HEK293 (cell line): ENCODE measurements around the gene VASN.

ENCODE experiments used
- AEBP2 ChIP-seq: fragments of 450-650 bp; formaldehyde crosslinking; IDR thresholded peaks from 2 replicates; pipeline ENCODE4 v1.5.1; 2016; ENCODE audit warnings: missing biosample characterization, missing genetic modification characterization, borderline replicate concordance
- GFI1B ChIP-seq: fragments of 450-650 bp; formaldehyde crosslinking; IDR thresholded peaks from 2 replicates; pipeline ENCODE4 v1.5.1; 2016; ENCODE audit warnings: missing biosample characterization, missing genetic modification characterization
- GLIS1 ChIP-seq: fragments of 450-650 bp; formaldehyde crosslinking; IDR thresholded peaks from 2 replicates; pipeline ENCODE4 v1.5.1; 2016; ENCODE audit warnings: missing biosample characterization, missing genetic modification characterization
- IKZF3 ChIP-seq: fragments of 450-650 bp; IDR thresholded peaks from 2 replicates; pipeline ENCODE4 v1.5.0; 2018; ENCODE audit warnings: missing biosample characterization, mild to moderate bottlenecking, missing genetic modification characterization, moderate library complexity
- SCRT2 ChIP-seq: fragments of 450-650 bp; formaldehyde crosslinking; IDR thresholded peaks from 2 replicates; pipeline ENCODE4 v1.5.1; 2016; ENCODE audit warnings: missing biosample characterization, missing genetic modification characterization
- SP2 ChIP-seq: fragments of 450-650 bp; formaldehyde crosslinking; IDR thresholded peaks from 2 replicates; pipeline ENCODE4 v1.5.1; 2016; ENCODE audit warnings: missing biosample characterization, missing genetic modification characterization
- ZFHX2 ChIP-seq: fragments of 450-650 bp; formaldehyde crosslinking; conservative IDR thresholded peaks from 2 replicates; pipeline ENCODE4 v1.5.1; 2016; ENCODE audit warnings: missing biosample characterization, missing genetic modification characterization
- ZFP37 ChIP-seq: fragments of 450-650 bp; formaldehyde crosslinking; IDR thresholded peaks from 2 replicates; pipeline ENCODE4 v1.5.1; 2016; ENCODE audit warnings: missing biosample characterization, missing genetic modification characterization
- ZNF112 ChIP-seq: fragments of 450-650 bp; formaldehyde crosslinking; IDR thresholded peaks from 2 replicates; pipeline ENCODE4 v1.5.0; 2017; ENCODE audit warnings: missing biosample characterization, missing genetic modification characterization
- ZNF2 ChIP-seq: fragments of 450-650 bp; formaldehyde crosslinking; IDR thresholded peaks from 2 replicates; pipeline ENCODE4 v1.5.1; 2016; ENCODE audit warnings: missing biosample characterization, missing genetic modification characterization
- ZNF221 ChIP-seq: fragments of 450-650 bp; formaldehyde crosslinking; IDR thresholded peaks from 2 replicates; pipeline ENCODE4 v1.5.1; 2017; ENCODE audit warnings: missing biosample characterization, missing genetic modification characterization, borderline replicate concordance
- ZNF248 ChIP-seq: fragments of 450-650 bp; formaldehyde crosslinking; IDR thresholded peaks from 2 replicates; pipeline ENCODE4 v1.5.1; 2017; ENCODE audit warnings: missing biosample characterization, missing genetic modification characterization
- ZNF423 ChIP-seq: fragments of 450-650 bp; formaldehyde crosslinking; IDR thresholded peaks from 2 replicates; pipeline ENCODE4 v1.5.1; 2016; ENCODE audit warnings: missing biosample characterization, missing genetic modification characterization
- ZNF48 ChIP-seq: fragments of 450-650 bp; formaldehyde crosslinking; IDR thresholded peaks from 2 replicates; pipeline ENCODE4 v1.5.1; 2016; ENCODE audit warnings: missing biosample characterization, missing genetic modification characterization
- ZNF514 ChIP-seq: fragments of 450-650 bp; formaldehyde crosslinking; IDR thresholded peaks from 2 replicates; pipeline ENCODE4 v1.5.1; 2016; ENCODE audit warnings: missing biosample characterization, missing genetic modification characterization
- ZNF549 ChIP-seq: fragments of 450-650 bp; IDR thresholded peaks from 2 replicates; pipeline ENCODE4 v1.5.1; 2018; ENCODE audit warnings: missing biosample characterization, missing genetic modification characterization, mild to moderate bottlenecking, inconsistent platforms, moderate library complexity
- ZNF555 ChIP-seq: fragments of 450-650 bp; formaldehyde crosslinking; conservative IDR thresholded peaks from 2 replicates; pipeline ENCODE4 v1.5.1; 2017; ENCODE audit warnings: missing biosample characterization, mild to moderate bottlenecking, missing genetic modification characterization, inconsistent platforms
- ZNF600 ChIP-seq: fragments of 450-650 bp; formaldehyde crosslinking; IDR thresholded peaks from 2 replicates; pipeline ENCODE4 v1.5.1; 2016; ENCODE audit warnings: missing biosample characterization, missing genetic modification characterization
- ZNF610 ChIP-seq: fragments of 450-650 bp; formaldehyde crosslinking; IDR thresholded peaks from 2 replicates; pipeline ENCODE4 v1.5.1; 2016; ENCODE audit warnings: missing biosample characterization, missing genetic modification characterization, borderline replicate concordance
- ZNF660 ChIP-seq: fragments of 450-650 bp; IDR thresholded peaks from 2 replicates; pipeline ENCODE4 v1.5.1; 2018; ENCODE audit warnings: missing biosample characterization, mild to moderate bottlenecking, missing genetic modification characterization
- ZNF670 ChIP-seq: fragments of 450-650 bp; formaldehyde crosslinking; IDR thresholded peaks from 2 replicates; pipeline ENCODE4 v1.5.1; 2016; ENCODE audit warnings: missing biosample characterization, missing genetic modification characterization, low read depth
- ZNF777 ChIP-seq: fragments of 450-650 bp; formaldehyde crosslinking; IDR thresholded peaks from 2 replicates; pipeline ENCODE4 v1.5.1; 2017; ENCODE audit warnings: missing biosample characterization, missing genetic modification characterization, borderline replicate concordance
- ZSCAN5A ChIP-seq: fragments of 450-650 bp; formaldehyde crosslinking; IDR thresholded peaks from 2 replicates; pipeline ENCODE4 v1.5.1; 2016; ENCODE audit warnings: missing biosample characterization, missing genetic modification characterization
- TF ChIP-seq, protein P1 (sequence below): fragments of 450-650 bp; formaldehyde crosslinking; IDR thresholded peaks from 2 replicates; pipeline ENCODE4 v1.5.1; 2016; ENCODE audit warnings: missing biosample characterization, missing genetic modification characterization
- TF ChIP-seq, protein P2 (sequence below): fragments of 450-650 bp; formaldehyde crosslinking; IDR thresholded peaks from 2 replicates; pipeline ENCODE4 v1.5.1; 2016; ENCODE audit warnings: missing biosample characterization, missing genetic modification characterization
- TF ChIP-seq, protein P3 (sequence below): fragments of 450-650 bp; formaldehyde crosslinking; IDR thresholded peaks from 2 replicates; pipeline ENCODE4 v1.5.1; 2017; ENCODE audit warnings: missing biosample characterization, missing genetic modification characterization
- TF ChIP-seq, protein P4 (sequence below): fragments of 450-650 bp; formaldehyde crosslinking; IDR thresholded peaks from 2 replicates; pipeline ENCODE4 v1.5.1; 2016; ENCODE audit warnings: missing biosample characterization, missing genetic modification characterization
- TF ChIP-seq, protein P5 (sequence below): fragments of 450-650 bp; formaldehyde crosslinking; IDR thresholded peaks from 2 replicates; pipeline ENCODE4 v1.5.0; 2017; ENCODE audit warnings: missing biosample characterization, missing genetic modification characterization, borderline replicate concordance

The VASN gene

DNA sequence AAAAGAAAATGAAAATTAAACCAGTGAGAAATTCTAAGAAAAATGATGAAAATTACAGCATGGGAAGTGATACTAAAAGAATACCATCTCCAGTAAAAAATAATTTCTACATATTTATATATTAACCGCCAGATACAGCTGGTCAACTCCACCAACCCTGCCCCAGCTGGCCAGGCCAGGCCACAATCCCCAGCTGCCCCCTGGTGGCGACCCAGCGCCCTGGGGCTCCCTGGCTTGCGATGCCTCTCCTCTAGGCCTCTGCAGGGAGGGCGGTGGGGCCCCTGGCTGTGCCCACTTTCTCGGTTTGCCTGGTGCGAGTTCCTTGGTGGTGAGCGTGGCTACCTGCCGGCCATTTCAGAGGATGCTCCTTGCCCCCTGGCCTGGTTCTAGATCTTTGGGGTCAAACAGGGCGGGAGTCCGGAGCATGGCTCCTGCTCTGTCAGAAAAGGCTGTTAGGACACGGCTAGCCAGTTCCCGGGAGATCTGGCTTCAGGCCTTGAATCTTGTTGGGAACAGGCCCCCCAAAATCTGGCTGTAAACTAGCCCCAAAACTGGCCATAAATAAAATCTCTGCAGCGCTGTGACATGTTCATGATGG lies 41.3 kb upstream of the VASN start (continued):
- TF ChIP-seq, protein P1, sequence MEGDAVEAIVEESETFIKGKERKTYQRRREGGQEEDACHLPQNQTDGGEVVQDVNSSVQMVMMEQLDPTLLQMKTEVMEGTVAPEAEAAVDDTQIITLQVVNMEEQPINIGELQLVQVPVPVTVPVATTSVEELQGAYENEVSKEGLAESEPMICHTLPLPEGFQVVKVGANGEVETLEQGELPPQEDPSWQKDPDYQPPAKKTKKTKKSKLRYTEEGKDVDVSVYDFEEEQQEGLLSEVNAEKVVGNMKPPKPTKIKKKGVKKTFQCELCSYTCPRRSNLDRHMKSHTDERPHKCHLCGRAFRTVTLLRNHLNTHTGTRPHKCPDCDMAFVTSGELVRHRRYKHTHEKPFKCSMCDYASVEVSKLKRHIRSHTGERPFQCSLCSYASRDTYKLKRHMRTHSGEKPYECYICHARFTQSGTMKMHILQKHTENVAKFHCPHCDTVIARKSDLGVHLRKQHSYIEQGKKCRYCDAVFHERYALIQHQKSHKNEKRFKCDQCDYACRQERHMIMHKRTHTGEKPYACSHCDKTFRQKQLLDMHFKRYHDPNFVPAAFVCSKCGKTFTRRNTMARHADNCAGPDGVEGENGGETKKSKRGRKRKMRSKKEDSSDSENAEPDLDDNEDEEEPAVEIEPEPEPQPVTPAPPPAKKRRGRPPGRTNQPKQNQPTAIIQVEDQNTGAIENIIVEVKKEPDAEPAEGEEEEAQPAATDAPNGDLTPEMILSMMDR (tag by site-specific recombination) = peak; percentile 60
- TF ChIP-seq ZFP37 (tag by site-specific recombination) (no peak), ZSCAN5A (tag by site-specific recombination) (no peak), ZNF670 (tag by site-specific recombination) (no peak), ZNF423 (tag by site-specific recombination) (no peak), GLIS1 (tag by site-specific recombination) (no peak), ZNF514 (tag by site-specific recombination) (no peak), IKZF3 (tag by site-specific recombination) (no peak), ZNF248 (tag by site-specific recombination) (no peak), ZNF112 (tag by site-specific recombination) (no peak), ZNF600 (tag by site-specific recombination) (0 out of 2 replicates have a peak, but pooled peaks have one; percentile 15), AEBP2 (tag by site-specific recombination) (no peak), ZNF555 (tag by site-specific recombination) (no peak), ZNF221 (tag by site-specific recombination) (no peak), ZNF777 (tag by site-specific recombination) (no peak), ZFHX2 (tag by site-specific recombination) (no peak), SP2 (tag by site-specific recombination) (no peak), ZNF660 (tag by site-specific recombination) (0 out of 2 replicates have a peak, but pooled peaks have one; percentile 47), ZNF610 (no peak), ZNF2 (peak; percentile 94), GFI1B (no peak), ZNF549 (tag by site-specific recombination) (no peak), ZNF48 (tag by site-specific recombination) (no peak), SCRT2 (tag by site-specific recombination) (no peak)
- TF ChIP-seq, protein P2, sequence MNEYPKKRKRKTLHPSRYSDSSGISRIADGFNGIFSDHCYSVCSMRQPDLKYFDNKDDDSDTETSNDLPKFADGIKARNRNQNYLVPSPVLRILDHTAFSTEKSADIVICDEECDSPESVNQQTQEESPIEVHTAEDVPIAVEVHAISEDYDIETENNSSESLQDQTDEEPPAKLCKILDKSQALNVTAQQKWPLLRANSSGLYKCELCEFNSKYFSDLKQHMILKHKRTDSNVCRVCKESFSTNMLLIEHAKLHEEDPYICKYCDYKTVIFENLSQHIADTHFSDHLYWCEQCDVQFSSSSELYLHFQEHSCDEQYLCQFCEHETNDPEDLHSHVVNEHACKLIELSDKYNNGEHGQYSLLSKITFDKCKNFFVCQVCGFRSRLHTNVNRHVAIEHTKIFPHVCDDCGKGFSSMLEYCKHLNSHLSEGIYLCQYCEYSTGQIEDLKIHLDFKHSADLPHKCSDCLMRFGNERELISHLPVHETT = no peak
- TF ChIP-seq, protein P3, sequence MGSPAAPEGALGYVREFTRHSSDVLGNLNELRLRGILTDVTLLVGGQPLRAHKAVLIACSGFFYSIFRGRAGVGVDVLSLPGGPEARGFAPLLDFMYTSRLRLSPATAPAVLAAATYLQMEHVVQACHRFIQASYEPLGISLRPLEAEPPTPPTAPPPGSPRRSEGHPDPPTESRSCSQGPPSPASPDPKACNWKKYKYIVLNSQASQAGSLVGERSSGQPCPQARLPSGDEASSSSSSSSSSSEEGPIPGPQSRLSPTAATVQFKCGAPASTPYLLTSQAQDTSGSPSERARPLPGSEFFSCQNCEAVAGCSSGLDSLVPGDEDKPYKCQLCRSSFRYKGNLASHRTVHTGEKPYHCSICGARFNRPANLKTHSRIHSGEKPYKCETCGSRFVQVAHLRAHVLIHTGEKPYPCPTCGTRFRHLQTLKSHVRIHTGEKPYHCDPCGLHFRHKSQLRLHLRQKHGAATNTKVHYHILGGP = no peak
- TF ChIP-seq, protein P4, sequence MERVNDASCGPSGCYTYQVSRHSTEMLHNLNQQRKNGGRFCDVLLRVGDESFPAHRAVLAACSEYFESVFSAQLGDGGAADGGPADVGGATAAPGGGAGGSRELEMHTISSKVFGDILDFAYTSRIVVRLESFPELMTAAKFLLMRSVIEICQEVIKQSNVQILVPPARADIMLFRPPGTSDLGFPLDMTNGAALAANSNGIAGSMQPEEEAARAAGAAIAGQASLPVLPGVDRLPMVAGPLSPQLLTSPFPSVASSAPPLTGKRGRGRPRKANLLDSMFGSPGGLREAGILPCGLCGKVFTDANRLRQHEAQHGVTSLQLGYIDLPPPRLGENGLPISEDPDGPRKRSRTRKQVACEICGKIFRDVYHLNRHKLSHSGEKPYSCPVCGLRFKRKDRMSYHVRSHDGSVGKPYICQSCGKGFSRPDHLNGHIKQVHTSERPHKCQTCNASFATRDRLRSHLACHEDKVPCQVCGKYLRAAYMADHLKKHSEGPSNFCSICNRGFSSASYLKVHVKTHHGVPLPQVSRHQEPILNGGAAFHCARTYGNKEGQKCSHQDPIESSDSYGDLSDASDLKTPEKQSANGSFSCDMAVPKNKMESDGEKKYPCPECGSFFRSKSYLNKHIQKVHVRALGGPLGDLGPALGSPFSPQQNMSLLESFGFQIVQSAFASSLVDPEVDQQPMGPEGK (tag by site-specific recombination) = 0 out of 2 replicates have a peak, but pooled peaks have one; percentile 16
- TF ChIP-seq, protein P5, sequence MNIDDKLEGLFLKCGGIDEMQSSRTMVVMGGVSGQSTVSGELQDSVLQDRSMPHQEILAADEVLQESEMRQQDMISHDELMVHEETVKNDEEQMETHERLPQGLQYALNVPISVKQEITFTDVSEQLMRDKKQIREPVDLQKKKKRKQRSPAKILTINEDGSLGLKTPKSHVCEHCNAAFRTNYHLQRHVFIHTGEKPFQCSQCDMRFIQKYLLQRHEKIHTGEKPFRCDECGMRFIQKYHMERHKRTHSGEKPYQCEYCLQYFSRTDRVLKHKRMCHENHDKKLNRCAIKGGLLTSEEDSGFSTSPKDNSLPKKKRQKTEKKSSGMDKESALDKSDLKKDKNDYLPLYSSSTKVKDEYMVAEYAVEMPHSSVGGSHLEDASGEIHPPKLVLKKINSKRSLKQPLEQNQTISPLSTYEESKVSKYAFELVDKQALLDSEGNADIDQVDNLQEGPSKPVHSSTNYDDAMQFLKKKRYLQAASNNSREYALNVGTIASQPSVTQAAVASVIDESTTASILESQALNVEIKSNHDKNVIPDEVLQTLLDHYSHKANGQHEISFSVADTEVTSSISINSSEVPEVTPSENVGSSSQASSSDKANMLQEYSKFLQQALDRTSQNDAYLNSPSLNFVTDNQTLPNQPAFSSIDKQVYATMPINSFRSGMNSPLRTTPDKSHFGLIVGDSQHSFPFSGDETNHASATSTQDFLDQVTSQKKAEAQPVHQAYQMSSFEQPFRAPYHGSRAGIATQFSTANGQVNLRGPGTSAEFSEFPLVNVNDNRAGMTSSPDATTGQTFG (tag by site-specific recombination) = no peak
